Activated T-cell treated with anti-CD3 and anti-CD28 coated beads, Interleukin-2, amount 50 U/mL, for 4 hours (primary cell): ENCODE results near the gene ZNF831. TPM values are rescaled to one million over a fixed set of nuclear protein-coding genes. Genes with fewer than 3 reads are reported as not detected.

Experiments
- ATAC-seq, 2 donors: fragments of 200-7000 bp; cut with Tn5 transposase; one replicate each; pipeline ENCODE4 v1.10.0; 2021
- DNase-seq: peaks from one replicate; pipeline ENCODE4 v3.0.0-alpha.2; 2020
- H3K27me3 Mint-ChIP-seq: one replicate; pipeline ENCODE4 v1.8.0; 2021; ENCODE audit warnings: low read depth, mixed read lengths
- H3K36me3 Mint-ChIP-seq: one replicate; pipeline ENCODE4 v1.8.0; 2022; ENCODE audit warnings: mixed read lengths; ENCODE audit not compliant: insufficient read depth
- H3K4me1 Mint-ChIP-seq: one replicate; pipeline ENCODE4 v1.8.0; 2021; ENCODE audit warnings: low read depth, mixed read lengths
- H3K4me3 Mint-ChIP-seq: one replicate; pipeline ENCODE4 v1.8.0; 2021; ENCODE audit warnings: mild to moderate bottlenecking, moderate library complexity, mixed read lengths
- H3K9me3 Mint-ChIP-seq: one replicate; pipeline ENCODE4 v1.8.0; 2021; ENCODE audit warnings: mixed read lengths
- total RNA-seq, 3 donors: library from RNA; stranded (reverse); gene quantifications; one replicate each; pipeline ENCODE4 v1.2.1, GENCODE V29; 2021

ZNF831 gene
- total RNA-seq, 3 donors from 2014 or later = 1.8 to 2.5 (median 2.2) TPM

GRCh38 chr20:59175002-59175401 is 11.4 kb downstream of the ZNF831 start:
- DNase-seq = no peak

GRCh38 chr20:59175861-59176260 is 12.2 kb downstream of the ZNF831 start:
- peaks cover 35% of the 10 kb centered on the region for H3K36me3 Mint-ChIP-seq
- DNase-seq (no peak), ATAC-seq (no peak)
- no peaks in the 10 kb centered on the region for H3K27me3 Mint-ChIP-seq
- peak overlapping the region; percentile 7 for H3K4me3 Mint-ChIP-seq
- peaks cover 89% of the 10 kb centered on the region for H3K4me1 Mint-ChIP-seq
- H3K9me3 Mint-ChIP-seq = no peaks in the 10 kb centered on the region

More at GRCh38 chr20:59175002-59175401, 11.4 kb downstream of the ZNF831 start:
- no peak overlapping the region for H3K4me3 Mint-ChIP-seq
- no peak for ATAC-seq
- peaks cover 38% of the 10 kb centered on the region for H3K36me3 Mint-ChIP-seq
- no peaks in the 10 kb centered on the region for H3K9me3 Mint-ChIP-seq
- H3K27me3 Mint-ChIP-seq = no peaks in the 10 kb centered on the region
- peaks cover 93% of the 10 kb centered on the region for H3K4me1 Mint-ChIP-seq

GRCh38 chr20:59176812-59177211 is 13.2 kb downstream of the ZNF831 start:
- DNase-seq = no peak
- no peak for ATAC-seq
- peaks cover 89% of the 10 kb centered on the region for H3K4me1 Mint-ChIP-seq
- no peaks in the 10 kb centered on the region for H3K27me3 Mint-ChIP-seq
- H3K36me3 Mint-ChIP-seq = peaks cover 44% of the 10 kb centered on the region
- H3K4me3 Mint-ChIP-seq = no peak overlapping the region
- no peaks in the 10 kb centered on the region for H3K9me3 Mint-ChIP-seq

DNA sequence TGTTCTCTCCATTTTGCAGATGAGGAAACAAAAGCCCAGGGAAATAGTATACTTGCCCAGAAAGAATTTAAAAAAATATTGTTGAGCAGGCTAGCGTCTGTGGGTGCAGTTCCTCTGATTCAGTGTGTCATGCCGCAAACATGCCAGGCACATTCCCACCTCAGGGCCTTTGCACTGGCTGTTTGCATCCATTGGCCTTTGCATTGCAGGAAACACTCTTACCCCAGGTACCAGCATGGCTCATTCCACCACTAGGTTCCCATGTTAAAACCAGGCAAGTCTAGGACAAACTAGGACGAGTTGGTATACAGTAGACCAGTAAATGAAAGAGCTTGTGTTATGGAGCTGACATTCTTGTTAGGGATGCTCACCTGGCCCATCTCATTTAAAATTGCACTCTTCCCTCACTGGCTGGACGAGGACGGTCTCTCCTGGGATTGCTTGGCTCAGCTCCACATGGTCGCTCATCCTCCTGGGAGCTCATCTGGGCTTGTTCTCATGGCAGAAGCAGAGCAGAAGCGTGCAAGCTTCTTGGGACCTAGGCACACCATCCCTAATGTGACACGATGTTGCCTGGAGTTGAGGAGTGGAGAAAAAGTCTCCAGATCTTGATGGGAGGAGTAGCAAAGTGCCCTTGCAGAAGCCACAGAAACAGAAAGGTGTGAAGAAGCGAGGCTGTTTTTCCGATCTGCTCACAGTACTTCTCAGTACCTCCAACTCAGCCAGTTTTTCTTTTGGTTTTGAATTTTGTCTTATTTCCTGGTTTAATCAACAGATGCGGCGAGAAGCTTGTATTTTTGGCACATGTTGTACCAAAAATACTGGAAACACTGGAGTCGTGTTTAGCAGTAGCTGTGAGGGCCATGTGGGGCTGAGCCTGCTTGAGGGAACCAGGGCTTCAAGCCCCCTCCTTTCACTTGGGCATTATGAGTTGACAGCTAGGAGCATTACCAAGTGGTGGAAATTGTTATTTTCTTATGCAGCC is 13.9 kb downstream of the ZNF831 start:
- H3K4me3 Mint-ChIP-seq = peak overlapping the region; percentile 66
- H3K36me3 Mint-ChIP-seq = peaks cover 43% of the 10 kb centered on the region
- DNase-seq (no peak), ATAC-seq (peak; percentile 91 to 93)
- no peaks in the 10 kb centered on the region for H3K9me3 Mint-ChIP-seq
- H3K4me1 Mint-ChIP-seq = peaks cover 89% of the 10 kb centered on the region
- H3K27me3 Mint-ChIP-seq = no peaks in the 10 kb centered on the region

- Mint-ChIP-seq H3K4me1 (peaks cover 91% of the 10 kb centered on the region), H3K9me3 (no peaks in the 10 kb centered on the region), H3K4me3 (no peak overlapping the region), H3K36me3 (peaks cover 39% of the 10 kb centered on the region), H3K27me3 (no peaks in the 10 kb centered on the region)
- DNase-seq = no peak
- ATAC-seq = no peak
These were observed 15.5 kb downstream of the ZNF831 start for GRCh38 chr20:59178983-59179595.

DNA sequence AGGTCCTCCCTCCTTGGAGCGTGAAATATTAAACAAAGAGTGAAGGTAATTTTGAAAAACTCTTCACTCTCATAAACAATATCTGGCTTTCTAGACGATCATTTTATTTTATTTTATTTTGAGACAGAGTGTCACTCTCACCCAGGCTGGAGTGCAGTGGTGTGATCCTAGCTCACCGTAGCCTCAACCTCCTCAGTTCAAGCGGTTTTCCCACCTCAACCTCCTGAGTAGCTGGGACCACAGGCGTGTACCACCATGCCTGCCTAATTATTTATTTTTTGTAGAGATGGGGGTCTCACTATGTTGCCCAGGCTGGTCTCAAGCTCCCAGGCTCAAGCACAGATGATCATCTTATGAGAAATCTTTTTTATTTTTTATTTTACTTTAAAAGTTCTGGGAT is 16.4 kb downstream of the ZNF831 start:
- Mint-ChIP-seq H3K27me3 (no peaks in the 10 kb centered on the region), H3K9me3 (no peaks in the 10 kb centered on the region), H3K4me1 (peaks cover 90% of the 10 kb centered on the region), H3K36me3 (peaks cover 42% of the 10 kb centered on the region), H3K4me3 (no peak overlapping the region)
- ATAC-seq (no peak), DNase-seq (no peak)

DNA sequence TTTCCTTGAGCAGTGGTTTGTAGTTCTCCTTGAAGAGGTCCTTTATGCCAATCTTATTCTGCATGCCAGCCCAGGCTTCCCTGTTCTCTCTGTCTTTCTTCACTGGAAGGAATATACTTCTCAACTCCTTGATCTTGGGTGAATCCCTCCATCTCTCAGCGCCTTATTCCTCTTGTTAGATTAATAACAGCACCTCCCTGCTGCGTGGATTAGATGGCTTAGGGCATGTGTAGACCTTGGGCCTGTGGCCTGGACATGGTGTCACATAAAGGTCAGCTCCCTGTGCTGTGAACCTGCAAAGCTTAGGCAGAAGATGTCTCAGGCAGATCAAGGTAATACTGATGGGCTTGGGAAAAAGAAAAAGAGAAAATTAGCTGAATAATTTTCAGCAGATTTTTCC is 18.3 kb downstream of the ZNF831 start:
- DNase-seq = no peak
- Mint-ChIP-seq H3K4me1 (peaks cover 85% of the 10 kb centered on the region), H3K27me3 (no peaks in the 10 kb centered on the region), H3K4me3 (no peak overlapping the region), H3K9me3 (no peaks in the 10 kb centered on the region), H3K36me3 (peaks cover 35% of the 10 kb centered on the region)
- ATAC-seq = no peak

- DNase-seq (no peak), ATAC-seq (no peak)
- peak overlapping the region; percentile 1 for H3K4me3 Mint-ChIP-seq
- peaks cover 34% of the 10 kb centered on the region for H3K36me3 Mint-ChIP-seq
- peaks cover 83% of the 10 kb centered on the region for H3K4me1 Mint-ChIP-seq
- no peaks in the 10 kb centered on the region for H3K27me3 Mint-ChIP-seq
- H3K9me3 Mint-ChIP-seq = no peaks in the 10 kb centered on the region
These were observed 18.9 kb downstream of the ZNF831 start for GRCh38 chr20:59182401-59183044.

- no peaks in the 10 kb centered on the region for H3K9me3 Mint-ChIP-seq
- ATAC-seq (no peak), DNase-seq (no peak)
- peaks cover 30% of the 10 kb centered on the region for H3K36me3 Mint-ChIP-seq
- H3K4me1 Mint-ChIP-seq = peaks cover 73% of the 10 kb centered on the region
- H3K27me3 Mint-ChIP-seq = no peaks in the 10 kb centered on the region
- H3K4me3 Mint-ChIP-seq = no peak overlapping the region
These were observed 20.1 kb downstream of the ZNF831 start for GRCh38 chr20:59183751-59184150.

GRCh38 chr20:59184880-59185447 is 21.3 kb downstream of the ZNF831 start:
- no peak overlapping the region for H3K4me3 Mint-ChIP-seq
- H3K9me3 Mint-ChIP-seq = no peaks in the 10 kb centered on the region
- H3K36me3 Mint-ChIP-seq = peaks cover 30% of the 10 kb centered on the region
- no peaks in the 10 kb centered on the region for H3K27me3 Mint-ChIP-seq
- DNase-seq (no peak), ATAC-seq (peak; percentile 37 to 52)
- peaks cover 61% of the 10 kb centered on the region for H3K4me1 Mint-ChIP-seq

- H3K36me3 Mint-ChIP-seq = peaks cover 29% of the 10 kb centered on the region
- ATAC-seq = no peak
- DNase-seq = no peak
- H3K27me3 Mint-ChIP-seq = no peaks in the 10 kb centered on the region
- no peak overlapping the region for H3K4me3 Mint-ChIP-seq
- H3K4me1 Mint-ChIP-seq = peaks cover 57% of the 10 kb centered on the region
- no peaks in the 10 kb centered on the region for H3K9me3 Mint-ChIP-seq
These were observed 22.2 kb downstream of the ZNF831 start for GRCh38 chr20:59185809-59186208.

GRCh38 chr20:59190466-59190865 is 26.8 kb downstream of the ZNF831 start:
- H3K9me3 Mint-ChIP-seq = no peaks in the 10 kb centered on the region
- no peak for DNase-seq
- peaks cover 17% of the 10 kb centered on the region for H3K4me1 Mint-ChIP-seq
- no peak overlapping the region for H3K4me3 Mint-ChIP-seq
- no peak for ATAC-seq
- no peaks in the 10 kb centered on the region for H3K27me3 Mint-ChIP-seq
- H3K36me3 Mint-ChIP-seq = peaks cover 4% of the 10 kb centered on the region

DNA sequence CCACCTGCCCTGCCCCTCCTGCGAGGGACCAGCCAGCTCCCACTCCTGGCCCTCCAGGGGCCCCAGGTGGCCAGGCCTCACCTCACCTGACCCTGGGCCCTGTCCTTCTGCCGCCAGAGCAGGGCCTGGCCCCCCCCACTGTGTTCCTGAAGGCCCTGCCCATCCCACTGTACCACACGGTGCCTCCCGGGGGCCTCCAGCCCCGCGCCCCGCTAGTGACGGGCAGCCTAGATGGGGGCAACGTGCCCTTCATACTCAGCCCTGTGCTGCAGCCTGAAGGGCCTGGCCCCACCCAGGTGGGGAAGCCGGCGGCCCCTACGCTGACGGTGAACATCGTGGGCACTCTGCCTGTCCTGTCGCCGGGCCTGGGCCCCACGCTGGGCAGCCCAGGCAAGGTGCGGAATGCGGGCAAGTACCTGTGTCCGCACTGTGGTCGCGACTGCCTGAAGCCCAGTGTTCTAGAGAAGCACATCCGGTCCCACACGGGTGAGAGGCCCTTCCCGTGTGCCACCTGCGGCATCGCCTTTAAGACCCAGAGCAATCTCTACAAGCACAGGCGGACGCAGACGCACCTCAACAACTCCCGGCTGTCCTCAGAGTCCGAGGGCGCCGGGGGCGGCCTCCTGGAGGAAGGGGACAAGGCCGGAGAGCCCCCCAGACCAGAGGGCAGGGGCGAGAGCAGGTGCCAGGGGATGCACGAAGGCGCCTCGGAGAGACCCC is 27.6 kb downstream of the ZNF831 start:
- Mint-ChIP-seq H3K27me3 (no peaks in the 10 kb centered on the region), H3K9me3 (no peaks in the 10 kb centered on the region), H3K4me3 (no peak overlapping the region), H3K4me1 (peaks cover 14% of the 10 kb centered on the region), H3K36me3 (peaks cover 7% of the 10 kb centered on the region)
- DNase-seq (no peak), ATAC-seq (no peak)
